Lower lobe of right lung (tissue), 2 donors: ENCODE measurements around the gene SPATA2L. TPM values are rescaled to one million over a fixed set of nuclear protein-coding genes. Genes with fewer than 3 reads are reported as not detected.
"Not testable (repeated sequence)": the region's sequence is repeated elsewhere in the genome, so short reads cannot be mapped to it uniquely, and the experiment has no call there.

ENCODE experiments used
- ATAC-seq, 2 donors: fragments of 200-7000 bp; cut with Tn5 transposase; one replicate each; pipeline ENCODE4 v1.9.1; 2020 to 2022; ENCODE audit warnings: mild to moderate bottlenecking in 2 of 2, moderate library complexity in 2 of 2
- DNase-seq: peaks from one replicate; pipeline ENCODE4 v3.0.0-alpha.2; 2020
- H3K27ac ChIP-seq: fragments of 200-600 bp; one replicate; pipeline ENCODE4 v1.8.0; 2022
- H3K27me3 ChIP-seq: fragments of 200-600 bp; one replicate; pipeline ENCODE4 v1.8.0; 2022; ENCODE audit warnings: low read depth
- H3K36me3 ChIP-seq: fragments of 200-600 bp; one replicate; pipeline ENCODE4 v1.8.0; 2022; ENCODE audit warnings: mild to moderate bottlenecking
- H3K4me1 ChIP-seq: fragments of 200-600 bp; one replicate; pipeline ENCODE4 v1.8.0; 2022
- H3K4me3 ChIP-seq: fragments of 200-600 bp; one replicate; pipeline ENCODE4 v1.8.0; 2022; ENCODE audit warnings: mild to moderate bottlenecking
- H3K9me3 ChIP-seq: fragments of 200-600 bp; one replicate; pipeline ENCODE4 v1.8.0; 2022
- intact Hi-C: fragments of 100-400 bp; cut with DNase I; formaldehyde crosslinking; loops from one replicate; pipeline ENCODE4 v1.11.0; 2022
- total RNA-seq: library from RNA; stranded (reverse); fragmentation: NEBNext Ultra II Directional; extraction: Animal tissue kit (Norgen Biotek cat#: 25700); gene quantifications from one replicate; pipeline ENCODE4 v1.2.1, GENCODE V29; 2021
- TF ChIP-seq, protein P1 (sequence below): fragments of 200-600 bp; IDR thresholded peaks from one replicate; pipeline ENCODE4 v1.8.0; 2022; ENCODE audit warnings: antibody characterized with exemption, mild to moderate bottlenecking
- donor health status: DM: no; HTN: yes; CAD: no; lungs with severe emphysema.

SPATA2L gene
- total RNA-seq, 1 donor from 2014 or later: 10.3 TPM

- ATAC-seq (no peak), DNase-seq (no peak)
- no peak overlapping the region for H3K27ac ChIP-seq
- TF ChIP-seq, protein P1, sequence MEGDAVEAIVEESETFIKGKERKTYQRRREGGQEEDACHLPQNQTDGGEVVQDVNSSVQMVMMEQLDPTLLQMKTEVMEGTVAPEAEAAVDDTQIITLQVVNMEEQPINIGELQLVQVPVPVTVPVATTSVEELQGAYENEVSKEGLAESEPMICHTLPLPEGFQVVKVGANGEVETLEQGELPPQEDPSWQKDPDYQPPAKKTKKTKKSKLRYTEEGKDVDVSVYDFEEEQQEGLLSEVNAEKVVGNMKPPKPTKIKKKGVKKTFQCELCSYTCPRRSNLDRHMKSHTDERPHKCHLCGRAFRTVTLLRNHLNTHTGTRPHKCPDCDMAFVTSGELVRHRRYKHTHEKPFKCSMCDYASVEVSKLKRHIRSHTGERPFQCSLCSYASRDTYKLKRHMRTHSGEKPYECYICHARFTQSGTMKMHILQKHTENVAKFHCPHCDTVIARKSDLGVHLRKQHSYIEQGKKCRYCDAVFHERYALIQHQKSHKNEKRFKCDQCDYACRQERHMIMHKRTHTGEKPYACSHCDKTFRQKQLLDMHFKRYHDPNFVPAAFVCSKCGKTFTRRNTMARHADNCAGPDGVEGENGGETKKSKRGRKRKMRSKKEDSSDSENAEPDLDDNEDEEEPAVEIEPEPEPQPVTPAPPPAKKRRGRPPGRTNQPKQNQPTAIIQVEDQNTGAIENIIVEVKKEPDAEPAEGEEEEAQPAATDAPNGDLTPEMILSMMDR: no peak
- no peaks in the 10 kb centered on the region for H3K9me3 ChIP-seq
- intact Hi-C loops: no loop called here
- no peaks in the 10 kb centered on the region for H3K27me3 ChIP-seq
- H3K36me3 ChIP-seq: peaks cover 75% of the 10 kb centered on the region
- H3K4me3 ChIP-seq: no peak overlapping the region
- H3K4me1 ChIP-seq: no peaks in the 10 kb centered on the region
These were observed 8.2 kb downstream of the SPATA2L start for GRCh38 chr16:89693289-89693731.

DNA sequence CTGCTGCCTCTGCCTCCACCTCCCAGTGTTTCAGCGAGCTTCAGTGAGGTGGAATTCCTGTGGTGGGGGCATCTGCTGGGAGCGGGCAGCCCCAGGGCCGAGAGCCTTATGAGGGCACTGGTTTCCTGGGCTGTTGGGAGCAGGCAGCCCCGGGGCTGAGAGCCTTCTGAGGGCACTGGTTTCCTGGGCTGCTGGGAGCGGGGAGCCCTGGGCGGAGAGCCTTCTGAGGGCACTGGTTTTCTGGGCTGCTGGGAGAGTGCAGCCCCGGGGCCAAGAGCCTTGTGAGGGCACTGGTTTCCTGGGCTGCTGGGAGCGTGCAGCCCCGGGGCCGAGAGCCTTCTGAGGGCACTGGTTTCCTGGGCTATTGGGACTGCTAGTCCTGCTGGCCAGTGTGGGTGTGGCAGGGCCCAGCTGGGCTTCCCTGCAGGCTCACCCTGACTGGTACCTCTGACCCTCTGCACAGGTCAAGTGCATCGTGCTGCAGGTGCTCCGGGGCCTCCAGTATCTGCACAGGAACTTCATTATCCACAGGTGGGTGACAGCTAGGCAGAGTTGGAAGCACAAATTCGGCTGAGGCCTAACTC lies 9.4 kb downstream of the SPATA2L start:
- Histone ChIP-seq H3K9me3 (no peaks in the 10 kb centered on the region), H3K4me3 (no peak overlapping the region), H3K27ac (no peak overlapping the region), H3K27me3 (no peaks in the 10 kb centered on the region), H3K4me1 (peaks cover 11% of the 10 kb centered on the region), H3K36me3 (peaks cover 63% of the 10 kb centered on the region)
- DNase-seq (no peak), ATAC-seq (no peak)
- TF ChIP-seq, protein P1: no peak
- intact Hi-C loops: no loop called here

GRCh38 chr16:89691231-89691985 lies 10.1 kb downstream of the SPATA2L start:
- Histone ChIP-seq H3K4me3 (no peak overlapping the region), H3K27ac (no peak overlapping the region), H3K36me3 (peaks cover 56% of the 10 kb centered on the region), H3K9me3 (no peaks in the 10 kb centered on the region), H3K4me1 (peaks cover 11% of the 10 kb centered on the region), H3K27me3 (no peaks in the 10 kb centered on the region)
- ATAC-seq (no peak), DNase-seq (no peak)
- intact Hi-C loops: no loop called here
- TF ChIP-seq, protein P1: no peak

DNA sequence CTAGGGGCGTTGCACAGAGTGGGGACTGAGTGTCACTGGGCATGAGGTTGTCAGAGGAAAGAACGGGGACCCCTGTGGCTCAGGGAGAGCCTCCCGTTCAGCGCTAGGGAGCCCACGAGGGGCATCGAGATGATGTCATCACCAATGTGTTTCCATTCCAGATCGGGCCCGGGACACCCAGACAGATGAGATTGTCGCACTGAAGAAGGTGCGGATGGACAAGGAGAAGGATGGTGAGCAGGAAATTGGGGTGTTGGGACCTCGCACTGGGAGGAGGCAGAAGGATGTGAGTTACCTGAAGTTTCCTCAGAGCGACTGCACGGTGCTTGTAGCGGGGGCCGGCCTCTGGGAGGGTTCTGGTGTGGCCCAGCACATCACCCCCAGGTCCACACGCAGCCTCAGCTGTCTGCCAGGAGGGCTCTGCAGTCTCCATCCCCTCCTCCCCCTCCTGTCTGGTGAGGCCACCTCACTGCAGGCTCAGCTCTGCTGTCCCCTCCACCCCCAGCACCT lies 11.1 kb downstream of the SPATA2L start:
- TF ChIP-seq, protein P1: no peak
- intact Hi-C loops: no loop called here
- H3K27ac ChIP-seq: no peak overlapping the region
- ATAC-seq (no peak), DNase-seq (peak; percentile 28)
- H3K27me3 ChIP-seq: no peaks in the 10 kb centered on the region
- H3K9me3 ChIP-seq: no peaks in the 10 kb centered on the region
- no peak overlapping the region for H3K4me3 ChIP-seq
- H3K36me3 ChIP-seq: peaks cover 49% of the 10 kb centered on the region
- peaks cover 11% of the 10 kb centered on the region for H3K4me1 ChIP-seq

DNA sequence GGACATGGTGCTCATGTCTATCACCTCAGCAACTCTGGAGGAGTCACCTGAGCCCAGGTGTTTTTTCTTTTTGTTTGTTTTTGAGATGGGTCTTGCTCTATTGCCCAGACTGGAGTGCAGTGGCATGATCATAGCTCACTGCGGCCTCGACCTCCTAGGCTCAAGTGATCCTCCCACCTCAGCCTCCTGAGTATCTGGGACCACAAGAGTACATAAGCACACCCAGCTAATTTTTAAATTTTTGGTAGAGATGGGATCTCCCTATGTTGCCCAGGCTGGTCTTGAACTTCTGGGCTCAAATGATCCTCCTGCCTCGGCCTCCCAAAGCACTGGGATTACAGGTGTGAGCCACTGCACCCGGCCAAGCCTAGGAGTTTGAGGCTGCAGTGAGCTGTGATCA lies 11.9 kb downstream of the SPATA2L start:
- H3K4me3 ChIP-seq, intact Hi-C loops, DNase-seq, H3K9me3 ChIP-seq, H3K27ac ChIP-seq, ATAC-seq, H3K27me3 ChIP-seq: not testable (repeated sequence)
- H3K36me3 ChIP-seq: peaks cover 44% of the 10 kb centered on the region
- peaks cover 11% of the 10 kb centered on the region for H3K4me1 ChIP-seq

GRCh38 chr16:89689142-89689541 lies 12.4 kb downstream of the SPATA2L start:
- TF ChIP-seq, protein P1: no peak
- no peak overlapping the region for H3K4me3 ChIP-seq
- no peak overlapping the region for H3K27ac ChIP-seq
- DNase-seq (peak; percentile 28), ATAC-seq (no peak)
- H3K4me1 ChIP-seq: peaks cover 11% of the 10 kb centered on the region
- intact Hi-C loops: no loop called here
- H3K27me3 ChIP-seq: no peaks in the 10 kb centered on the region
- peaks cover 39% of the 10 kb centered on the region for H3K36me3 ChIP-seq
- no peaks in the 10 kb centered on the region for H3K9me3 ChIP-seq
